ENCODE measurements around the gene RABEP1. TPM values are rescaled to one million over a fixed set of nuclear protein-coding genes. Genes with fewer than 3 reads are reported as not detected.

RABEP1 gene
- total and polyA plus RNA-seq, 2 experiments from 2014 or later = 31.0 to 47.9 TPM

DNA sequence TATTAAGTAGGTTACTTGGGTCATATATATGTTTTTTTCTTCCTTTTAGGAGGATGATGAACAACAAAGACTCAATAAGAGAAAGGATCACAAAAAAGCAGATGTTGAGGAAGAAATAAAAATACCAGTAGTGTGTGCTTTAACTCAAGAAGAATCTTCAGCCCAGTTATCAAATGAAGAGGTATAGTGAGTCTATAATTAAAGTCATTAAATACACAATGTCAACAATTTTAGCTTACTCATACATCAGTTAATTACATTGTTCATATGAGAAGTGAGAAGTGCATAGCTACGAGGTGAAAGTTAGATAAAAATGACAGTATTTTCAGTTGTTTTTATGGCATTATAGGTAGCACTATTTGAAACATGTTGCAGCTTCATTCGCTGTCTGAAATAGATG is 72.2 kb downstream of the RABEP1 start:
- no peaks in the 10 kb centered on the region for H3K79me2 ChIP-seq
- no peaks in the 10 kb centered on the region for H3K27me3 ChIP-seq
- H4K20me1 ChIP-seq (ENCODE audit: insufficient read depth, poor library complexity, severe bottlenecking) = no peaks in the 10 kb centered on the region
- no peak for DNase-seq (ENCODE audit: low spot score)
- WGBS (ENCODE audit: low lambda C conversion rate, missing lambda C conversion rate) = 95% methylated on average over 2 of the region's 2 CpGs
- no peaks in the 10 kb centered on the region for H3K36me3 ChIP-seq (replicated peaks; ENCODE audit: insufficient read depth, low read depth)
- H3K4me1 ChIP-seq (ENCODE audit: insufficient read depth) = no peaks in the 10 kb centered on the region
- H3K4me2 ChIP-seq = no peak overlapping the region
- TF ChIP-seq EZH2 (IDR thresholded peaks at IDR 0.05; ENCODE audit: borderline replicate concordance) (no peak), EZH2phosphoT487 (IDR thresholded peaks at IDR 0.05; ENCODE audit: low read depth, severe bottlenecking, unreplicated experiment) (no peak)
- no peak overlapping the region for H2AFZ ChIP-seq
- H3K9me2 ChIP-seq (replicated peaks; ENCODE audit: insufficient read depth) = no peaks in the 10 kb centered on the region
- no peaks in the 10 kb centered on the region for H3K9me3 ChIP-seq (ENCODE audit: low read depth)
- H3K27ac ChIP-seq = no peak overlapping the region
- no peak overlapping the region for H3K4me3 ChIP-seq

DNA sequence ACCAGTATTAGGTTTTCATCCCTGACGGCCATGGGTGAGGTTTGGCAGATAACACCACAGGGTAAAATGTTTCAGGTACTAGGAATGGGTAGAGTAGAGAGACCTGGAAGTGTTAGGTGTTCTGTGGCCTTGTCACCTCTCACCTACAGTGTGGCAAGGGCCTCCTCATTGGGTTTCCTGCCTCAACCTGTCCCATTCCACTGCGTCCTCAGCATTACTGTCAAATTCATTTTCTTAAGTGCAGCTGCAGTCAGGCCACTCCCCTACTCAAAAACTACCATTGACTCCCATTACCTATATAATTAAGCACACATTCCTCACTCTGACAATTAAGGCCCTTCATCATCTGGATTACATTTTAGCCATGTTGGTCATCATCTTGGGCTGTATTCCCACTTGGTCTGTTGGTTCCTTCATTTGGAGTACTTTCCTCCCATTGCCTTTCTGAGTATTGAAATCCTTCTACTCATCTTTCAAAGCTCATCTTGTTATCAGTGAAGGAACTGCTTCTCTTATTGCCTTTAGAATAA is 72.9 kb downstream of the RABEP1 start:
- Histone ChIP-seq H3K9me2 (replicated peaks; ENCODE audit: insufficient read depth) (no peaks in the 10 kb centered on the region), H4K20me1 (ENCODE audit: insufficient read depth, poor library complexity, severe bottlenecking) (no peaks in the 10 kb centered on the region), H2AFZ (no peak overlapping the region), H3K79me2 (no peaks in the 10 kb centered on the region), H3K9me3 (ENCODE audit: low read depth) (no peaks in the 10 kb centered on the region), H3K27ac (no peak overlapping the region), H3K4me2 (no peak overlapping the region), H3K4me3 (no peak overlapping the region), H3K4me1 (ENCODE audit: insufficient read depth) (no peaks in the 10 kb centered on the region), H3K27me3 (no peaks in the 10 kb centered on the region), H3K36me3 (replicated peaks; ENCODE audit: insufficient read depth, low read depth) (no peaks in the 10 kb centered on the region)
- WGBS (ENCODE audit: low lambda C conversion rate, missing lambda C conversion rate) = 87% methylated on average over 2 of the region's 2 CpGs
- TF ChIP-seq, protein P1, sequence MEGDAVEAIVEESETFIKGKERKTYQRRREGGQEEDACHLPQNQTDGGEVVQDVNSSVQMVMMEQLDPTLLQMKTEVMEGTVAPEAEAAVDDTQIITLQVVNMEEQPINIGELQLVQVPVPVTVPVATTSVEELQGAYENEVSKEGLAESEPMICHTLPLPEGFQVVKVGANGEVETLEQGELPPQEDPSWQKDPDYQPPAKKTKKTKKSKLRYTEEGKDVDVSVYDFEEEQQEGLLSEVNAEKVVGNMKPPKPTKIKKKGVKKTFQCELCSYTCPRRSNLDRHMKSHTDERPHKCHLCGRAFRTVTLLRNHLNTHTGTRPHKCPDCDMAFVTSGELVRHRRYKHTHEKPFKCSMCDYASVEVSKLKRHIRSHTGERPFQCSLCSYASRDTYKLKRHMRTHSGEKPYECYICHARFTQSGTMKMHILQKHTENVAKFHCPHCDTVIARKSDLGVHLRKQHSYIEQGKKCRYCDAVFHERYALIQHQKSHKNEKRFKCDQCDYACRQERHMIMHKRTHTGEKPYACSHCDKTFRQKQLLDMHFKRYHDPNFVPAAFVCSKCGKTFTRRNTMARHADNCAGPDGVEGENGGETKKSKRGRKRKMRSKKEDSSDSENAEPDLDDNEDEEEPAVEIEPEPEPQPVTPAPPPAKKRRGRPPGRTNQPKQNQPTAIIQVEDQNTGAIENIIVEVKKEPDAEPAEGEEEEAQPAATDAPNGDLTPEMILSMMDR (IDR thresholded peaks at IDR 0.05; ENCODE audit: poor library complexity) = no peak
- TF ChIP-seq EZH2 (IDR thresholded peaks at IDR 0.05; ENCODE audit: borderline replicate concordance) = no peak
- no peak for DNase-seq (ENCODE audit: low spot score)

DNA sequence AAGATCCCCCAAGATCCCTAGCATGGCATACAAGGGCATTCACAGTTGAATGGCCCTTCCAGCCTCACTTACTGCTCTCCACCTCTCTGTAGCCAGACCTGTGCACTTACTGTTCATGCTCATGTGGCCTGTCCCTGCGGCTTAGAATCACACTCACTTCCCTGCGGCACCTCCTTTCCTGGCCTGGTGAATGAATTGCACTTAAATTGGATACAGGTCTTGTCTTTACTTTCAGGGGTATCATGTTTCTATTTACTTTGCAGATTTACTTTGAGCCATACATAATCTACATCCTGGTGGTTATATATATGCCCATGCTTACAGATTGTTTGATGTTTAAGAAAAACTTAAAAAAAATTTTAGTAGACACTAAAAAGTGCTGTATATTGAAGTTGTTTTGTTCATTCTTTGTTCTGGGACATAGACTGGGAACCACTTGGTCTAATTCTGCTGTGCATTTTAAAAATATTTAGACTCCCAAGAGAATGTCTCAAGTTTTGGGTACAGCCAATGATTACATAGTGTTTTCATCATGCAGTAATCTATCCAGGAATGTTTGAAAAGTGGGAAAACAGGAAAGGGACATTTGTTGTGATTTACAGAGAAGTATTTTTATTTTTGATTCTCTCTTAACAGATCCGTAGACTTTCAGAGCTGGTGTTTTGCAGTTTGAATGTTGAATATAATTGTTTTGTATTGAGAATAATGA is 73.5 kb downstream of the RABEP1 start:
- Histone ChIP-seq H3K79me2 (no peaks in the 10 kb centered on the region), H2AFZ (no peak overlapping the region), H3K9me3 (ENCODE audit: low read depth) (no peaks in the 10 kb centered on the region), H3K4me2 (no peak overlapping the region), H3K4me3 (no peak overlapping the region), H3K27me3 (no peaks in the 10 kb centered on the region), H3K4me1 (ENCODE audit: insufficient read depth) (no peaks in the 10 kb centered on the region), H3K9me2 (replicated peaks; ENCODE audit: insufficient read depth) (no peaks in the 10 kb centered on the region), H3K27ac (no peak overlapping the region), H4K20me1 (ENCODE audit: insufficient read depth, poor library complexity, severe bottlenecking) (no peaks in the 10 kb centered on the region), H3K36me3 (replicated peaks; ENCODE audit: insufficient read depth, low read depth) (no peaks in the 10 kb centered on the region)
- DNase-seq (ENCODE audit: low spot score) = no peak
- WGBS (ENCODE audit: low lambda C conversion rate, missing lambda C conversion rate) = 65% methylated on average over 3 of the region's 3 CpGs
- TF ChIP-seq, protein P1 (IDR thresholded peaks at IDR 0.05; ENCODE audit: poor library complexity) = no peak
- TF ChIP-seq EZH2 (IDR thresholded peaks at IDR 0.05; ENCODE audit: borderline replicate concordance) (no peak), EZH2phosphoT487 (IDR thresholded peaks at IDR 0.05; ENCODE audit: low read depth, severe bottlenecking, unreplicated experiment) (no peak)

DNA sequence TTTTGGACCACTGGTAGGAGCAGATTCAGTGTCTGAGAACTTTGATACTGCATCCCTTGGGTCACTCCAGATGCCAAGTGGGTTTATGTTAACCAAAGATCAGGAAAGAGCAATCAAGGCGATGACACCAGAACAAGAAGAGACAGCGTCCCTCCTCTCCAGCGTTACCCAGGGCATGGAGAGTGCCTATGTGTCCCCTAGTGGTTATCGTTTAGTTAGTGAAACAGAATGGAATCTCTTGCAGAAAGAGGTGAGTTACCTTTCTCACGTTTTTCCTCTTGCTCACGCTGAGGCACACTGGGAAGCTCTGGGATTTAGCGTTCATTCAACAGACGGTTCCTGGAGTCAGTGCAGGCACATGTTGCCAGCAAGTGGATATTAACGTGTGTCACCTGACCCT is 79.3 kb downstream of the RABEP1 start:
- no peak overlapping the region for H3K4me2 ChIP-seq
- no peak overlapping the region for H2AFZ ChIP-seq
- peaks cover 7% of the 10 kb centered on the region for H3K79me2 ChIP-seq
- H3K27me3 ChIP-seq = no peaks in the 10 kb centered on the region
- DNase-seq (ENCODE audit: low spot score) = no peak
- no peaks in the 10 kb centered on the region for H4K20me1 ChIP-seq (ENCODE audit: insufficient read depth, poor library complexity, severe bottlenecking)
- no peak for TF ChIP-seq EZH2phosphoT487 (IDR thresholded peaks at IDR 0.05; ENCODE audit: low read depth, severe bottlenecking, unreplicated experiment)
- TF ChIP-seq, protein P1 (IDR thresholded peaks at IDR 0.05; ENCODE audit: poor library complexity) = no peak
- TF ChIP-seq EZH2 (IDR thresholded peaks at IDR 0.05; ENCODE audit: borderline replicate concordance) = no peak
- H3K27ac ChIP-seq = no peak overlapping the region
- no peaks in the 10 kb centered on the region for H3K9me3 ChIP-seq (ENCODE audit: low read depth)
- no peak overlapping the region for H3K4me3 ChIP-seq
- no peaks in the 10 kb centered on the region for H3K9me2 ChIP-seq (replicated peaks; ENCODE audit: insufficient read depth)
- no peaks in the 10 kb centered on the region for H3K36me3 ChIP-seq (replicated peaks; ENCODE audit: insufficient read depth, low read depth)
- no peaks in the 10 kb centered on the region for H3K4me1 ChIP-seq (ENCODE audit: insufficient read depth)
- 79% methylated on average over 9 of the region's 9 CpGs for WGBS (ENCODE audit: low lambda C conversion rate, missing lambda C conversion rate)
